PC-3 (cell line): Measurements from ENCODE around the gene DPH6. TPM values are rescaled to one million over a fixed set of nuclear protein-coding genes. Genes with fewer than 3 reads are reported as not detected.

Experiments
- ATAC-seq: fragments of 200-7000 bp; cut with Tn5 transposase; 2 replicates; pipeline ENCODE4 v1.9.1; 2020; ENCODE audit warnings: mild to moderate bottlenecking, moderate library complexity
- BruUV-seq: library from RNA; stranded (reverse); fragments of 400-500 nt; replicated peaks from 2 replicates; lab custom pipeline; 2021; lab: Mats Ljungman, UMichigan
- CTCF ChIA-PET: fragments of 300-600 bp; sonication (Branson Sonifier 250); formaldehyde crosslinking; loops from one replicate; lab custom pipeline; 2022; ENCODE audit warnings: antibody characterized with exemption; lab: Charles Lee
- POLR2A ChIA-PET: fragments of 300-600 bp; sonication (Branson Sonifier 250); formaldehyde crosslinking; loops from one replicate; lab custom pipeline; 2022; ENCODE audit warnings: antibody characterized with exemption; ENCODE audit not compliant: unreplicated experiment; lab: Charles Lee
- DNase-seq: peaks from one replicate; pipeline ENCODE4 v3.0.0-alpha.2; 2015
- H2AFZ ChIP-seq: fragments of 300-600 bp; sonication (generic); 2 replicates; pipeline ENCODE4 v1.6.0; 2016; ENCODE audit warnings: antibody characterized with exemption, low read length
- H3F3A ChIP-seq: fragments of 300-600 bp; sonication (generic); one replicate; pipeline ENCODE4 v1.6.0; 2017; ENCODE audit warnings: antibody characterized with exemption, low read length, control low read depth, mild to moderate bottlenecking; ENCODE audit not compliant: unreplicated experiment
- H3K27ac ChIP-seq: fragments of 300-600 bp; sonication (generic); 2 replicates; pipeline ENCODE4 v1.5.1; 2016; ENCODE audit warnings: mild to moderate bottlenecking, low read length
- H3K27me3 ChIP-seq: fragments of 300-600 bp; sonication (generic); 2 replicates; pipeline ENCODE4 v1.6.1; 2016; ENCODE audit warnings: low read length, mixed read lengths
- H3K36me3 ChIP-seq: fragments of 300-600 bp; sonication (generic); 2 replicates; pipeline ENCODE4 v1.6.1; 2016; ENCODE audit warnings: low read depth, mixed run types, low read length, mixed read lengths
- H3K4me1 ChIP-seq: fragments of 300-600 bp; sonication (generic); 2 replicates; pipeline ENCODE4 v1.5.1; 2016; ENCODE audit warnings: low read length; ENCODE audit not compliant: insufficient read depth
- H3K4me2 ChIP-seq: fragments of 300-600 bp; sonication (generic); 2 replicates; pipeline ENCODE4 v1.6.0; 2016; ENCODE audit warnings: low read length
- H3K4me3 ChIP-seq: fragments of 300-600 bp; sonication (generic); 2 replicates; pipeline ENCODE4 v1.5.1; 2016; ENCODE audit warnings: mild to moderate bottlenecking, low read length, mixed read lengths
- H3K79me2 ChIP-seq: fragments of 300-600 bp; sonication (generic); 2 replicates; pipeline ENCODE4 v1.6.1; 2017; ENCODE audit warnings: low read length, mixed read lengths
- H3K9ac ChIP-seq: fragments of 300-600 bp; sonication (generic); 2 replicates; pipeline ENCODE4 v1.6.0; 2016; ENCODE audit warnings: mild to moderate bottlenecking, low read length
- H3K9me2 ChIP-seq: fragments of 300-600 bp; sonication (generic); replicated peaks from 2 replicates; pipeline ENCODE4 v1.6.1; 2016; ENCODE audit warnings: mixed run types, low read length, mixed read lengths
- H3K9me3 ChIP-seq: fragments of 300-600 bp; sonication (generic); 2 replicates; pipeline ENCODE4 v1.6.1; 2016; ENCODE audit warnings: low read length, mixed read lengths
- H4K20me1 ChIP-seq: fragments of 300-600 bp; sonication (generic); 2 replicates; pipeline ENCODE4 v1.6.1; 2016; ENCODE audit warnings: low read length, mixed read lengths
- EZH2 ChIP-seq: fragments of 300-600 bp; sonication (generic); IDR thresholded peaks from one replicate; pipeline ENCODE4 v1.6.1; 2017; ENCODE audit warnings: antibody characterized with exemption, mild to moderate bottlenecking, low read length; ENCODE audit not compliant: unreplicated experiment
- EZH2phosphoT487 ChIP-seq: fragments of 300-600 bp; sonication (generic); IDR thresholded peaks from 2 replicates; pipeline ENCODE4 v1.6.1; 2018; ENCODE audit warnings: mild to moderate bottlenecking, antibody characterized with exemption, low read length, borderline replicate concordance
- intact Hi-C: fragments of 100-400 bp; cut with micrococcal nuclease; formaldehyde crosslinking; loops from 2 replicates; pipeline ENCODE4 v1.9.0; 2023
- total RNA-seq: library from RNA; depleted of rRNA; stranded (reverse); fragments of >200 nt; gene quantifications from 2 replicates; pipeline ENCODE4 v1.2.3, GENCODE V29; 2014
- TF ChIP-seq, protein P1 (sequence below): fragments of 300-600 bp; sonication (generic); conservative IDR thresholded peaks from 2 replicates; pipeline ENCODE4 v1.5.1; 2017; ENCODE audit warnings: antibody characterized with exemption, low read depth, mild to moderate bottlenecking, low read length

The DPH6 gene
- total RNA-seq, 1 experiment from 2014 or later, result 6.9 TPM

DNA sequence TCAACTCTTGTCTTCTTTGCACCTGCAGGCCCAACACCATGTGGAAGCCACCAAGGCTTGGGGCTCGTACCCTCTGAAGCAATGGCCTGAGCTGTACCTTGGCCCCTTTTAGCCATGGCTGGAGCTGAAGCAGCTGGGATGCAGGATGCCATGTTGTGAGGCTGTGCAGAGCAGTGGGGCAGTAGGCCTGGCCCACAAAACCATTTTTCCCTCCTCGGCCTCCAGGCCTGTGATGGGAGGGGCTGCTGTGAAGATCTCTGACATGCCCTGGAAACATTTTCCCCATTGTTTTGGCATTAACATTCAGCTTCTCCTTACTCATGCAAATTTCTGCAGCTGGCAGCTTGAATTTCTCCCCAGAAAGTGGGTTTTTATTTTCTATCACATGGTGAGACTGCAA is 58.5 kb downstream of the DPH6 start:
- Histone ChIP-seq H3K4me3 (no peak overlapping the region), H3K27ac (no peak overlapping the region), H4K20me1 (no peaks in the 10 kb centered on the region), H3K4me2 (no peak overlapping the region), H3K36me3 (peaks cover 7% of the 10 kb centered on the region; the same call in 1 of the 2 replicates), H3K9ac (no peak overlapping the region), H3K4me1 (peaks cover 2% of the 10 kb centered on the region), H3F3A (no peaks in the 10 kb centered on the region), H2AFZ (no peak overlapping the region), H3K27me3 (no peaks in the 10 kb centered on the region), H3K79me2 (no peaks in the 10 kb centered on the region), H3K9me2 (no peaks in the 10 kb centered on the region), H3K9me3 (0 out of 2 replicates have a peak, but pooled peaks cover 12% of the 10 kb centered on the region)
- ChIA-PET CTCF (no interaction called here), POLR2A (no interaction called here)
- TF ChIP-seq EZH2, result no peak
- no TSS peak for BruUV-seq
- no peak for ATAC-seq
- no peak for DNase-seq
- intact Hi-C loops, result no loop called here

DNA sequence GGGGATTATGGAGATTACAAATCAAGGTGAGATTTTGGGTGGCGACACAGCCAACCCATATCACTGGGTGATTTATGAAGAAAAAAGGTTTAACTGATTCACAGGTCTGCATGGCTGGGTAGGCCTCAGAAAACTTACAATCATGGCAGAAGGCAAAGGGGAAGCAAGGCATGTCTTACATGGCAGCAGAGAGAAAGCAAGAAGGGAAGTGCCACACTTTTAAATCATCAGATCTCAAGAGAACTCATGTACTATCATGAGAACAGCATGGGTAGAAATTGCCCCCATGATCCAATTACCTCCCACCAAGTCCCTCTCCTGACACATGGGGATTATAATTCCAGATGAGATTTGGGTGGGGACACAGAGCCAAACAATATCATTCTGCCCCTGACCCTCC is 59.7 kb downstream of the DPH6 start:
- ChIA-PET CTCF (interaction anchor here (0.7 kb wide), 1 partner anchor 1253 kb away, joined by 4 read pairs; no protein-coding TSS in a partner anchor), POLR2A (no interaction called here)
- Histone ChIP-seq H3K9me3 (0 out of 2 replicates have a peak, but pooled peaks cover 12% of the 10 kb centered on the region), H3K27me3 (no peaks in the 10 kb centered on the region), H3K36me3 (peaks cover 7% of the 10 kb centered on the region; the same call in 1 of the 2 replicates), H3K9ac (no peak overlapping the region), H3K79me2 (no peaks in the 10 kb centered on the region), H3F3A (no peaks in the 10 kb centered on the region), H3K4me2 (no peak overlapping the region), H3K9me2 (no peaks in the 10 kb centered on the region), H2AFZ (no peak overlapping the region), H3K4me1 (peaks cover 14% of the 10 kb centered on the region), H4K20me1 (no peaks in the 10 kb centered on the region), H3K4me3 (no peak overlapping the region), H3K27ac (no peak overlapping the region)
- no peak for ATAC-seq
- no peak for DNase-seq
- no peak for TF ChIP-seq EZH2phosphoT487
- TF ChIP-seq EZH2, result no peak
- TF ChIP-seq, protein P1, sequence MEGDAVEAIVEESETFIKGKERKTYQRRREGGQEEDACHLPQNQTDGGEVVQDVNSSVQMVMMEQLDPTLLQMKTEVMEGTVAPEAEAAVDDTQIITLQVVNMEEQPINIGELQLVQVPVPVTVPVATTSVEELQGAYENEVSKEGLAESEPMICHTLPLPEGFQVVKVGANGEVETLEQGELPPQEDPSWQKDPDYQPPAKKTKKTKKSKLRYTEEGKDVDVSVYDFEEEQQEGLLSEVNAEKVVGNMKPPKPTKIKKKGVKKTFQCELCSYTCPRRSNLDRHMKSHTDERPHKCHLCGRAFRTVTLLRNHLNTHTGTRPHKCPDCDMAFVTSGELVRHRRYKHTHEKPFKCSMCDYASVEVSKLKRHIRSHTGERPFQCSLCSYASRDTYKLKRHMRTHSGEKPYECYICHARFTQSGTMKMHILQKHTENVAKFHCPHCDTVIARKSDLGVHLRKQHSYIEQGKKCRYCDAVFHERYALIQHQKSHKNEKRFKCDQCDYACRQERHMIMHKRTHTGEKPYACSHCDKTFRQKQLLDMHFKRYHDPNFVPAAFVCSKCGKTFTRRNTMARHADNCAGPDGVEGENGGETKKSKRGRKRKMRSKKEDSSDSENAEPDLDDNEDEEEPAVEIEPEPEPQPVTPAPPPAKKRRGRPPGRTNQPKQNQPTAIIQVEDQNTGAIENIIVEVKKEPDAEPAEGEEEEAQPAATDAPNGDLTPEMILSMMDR, result no peak
- no TSS peak for BruUV-seq
- intact Hi-C loops, result no loop called here

DNA sequence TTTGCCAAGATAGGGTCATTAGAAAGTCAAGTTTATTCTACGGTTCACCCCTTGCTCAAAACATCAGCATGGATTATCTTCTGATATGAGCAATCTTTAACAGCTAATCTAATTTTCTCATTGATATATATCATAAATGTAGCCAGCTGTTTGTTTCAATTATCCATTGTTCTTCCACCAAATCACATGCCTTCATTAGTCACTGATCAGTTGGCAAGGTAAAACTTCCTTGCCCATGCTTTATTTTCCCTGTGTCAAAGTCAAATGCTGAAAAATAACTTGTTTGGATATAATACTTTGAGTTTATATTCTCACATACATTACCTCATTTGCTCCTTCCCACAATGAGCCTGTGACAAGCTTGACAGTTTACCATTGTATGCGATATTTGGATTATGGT is 60.6 kb downstream of the DPH6 start:
- Histone ChIP-seq H3K9me3 (0 out of 2 replicates have a peak, but pooled peaks cover 12% of the 10 kb centered on the region), H3F3A (no peaks in the 10 kb centered on the region), H3K9ac (no peak overlapping the region), H3K9me2 (no peaks in the 10 kb centered on the region), H4K20me1 (no peaks in the 10 kb centered on the region), H3K27me3 (no peaks in the 10 kb centered on the region), H3K36me3 (peaks cover 7% of the 10 kb centered on the region; the same call in 1 of the 2 replicates), H3K4me3 (no peak overlapping the region), H2AFZ (no peak overlapping the region), H3K79me2 (no peaks in the 10 kb centered on the region), H3K4me2 (no peak overlapping the region), H3K4me1 (peaks cover 15% of the 10 kb centered on the region), H3K27ac (no peak overlapping the region)
- intact Hi-C loops, result no loop called here
- ChIA-PET CTCF (interaction anchor here (0.7 kb wide), 1 partner anchor 1252 kb away, joined by 4 read pairs; no protein-coding TSS in a partner anchor), POLR2A (no interaction called here)
- no peak for TF ChIP-seq EZH2
- TF ChIP-seq, protein P1, result no peak
- TF ChIP-seq EZH2phosphoT487, result no peak
- no peak for ATAC-seq
- BruUV-seq, result no TSS peak
- DNase-seq, result no peak
